GM12872 (cell line): ENCODE data around the gene LRRFIP1.
A peak's percentile ranks its signal among the peaks of the same experiment; 100 is the strongest.

Experiments
- TF ChIP-seq, protein P1 (sequence below): IDR thresholded peaks from 3 replicates; pipeline ENCODE4 v1.5.1; 2011; ENCODE audit warnings: low read depth, mild to moderate bottlenecking, low read length, moderate library complexity; ENCODE audit not compliant: insufficient read depth

The LRRFIP1 gene

DNA sequence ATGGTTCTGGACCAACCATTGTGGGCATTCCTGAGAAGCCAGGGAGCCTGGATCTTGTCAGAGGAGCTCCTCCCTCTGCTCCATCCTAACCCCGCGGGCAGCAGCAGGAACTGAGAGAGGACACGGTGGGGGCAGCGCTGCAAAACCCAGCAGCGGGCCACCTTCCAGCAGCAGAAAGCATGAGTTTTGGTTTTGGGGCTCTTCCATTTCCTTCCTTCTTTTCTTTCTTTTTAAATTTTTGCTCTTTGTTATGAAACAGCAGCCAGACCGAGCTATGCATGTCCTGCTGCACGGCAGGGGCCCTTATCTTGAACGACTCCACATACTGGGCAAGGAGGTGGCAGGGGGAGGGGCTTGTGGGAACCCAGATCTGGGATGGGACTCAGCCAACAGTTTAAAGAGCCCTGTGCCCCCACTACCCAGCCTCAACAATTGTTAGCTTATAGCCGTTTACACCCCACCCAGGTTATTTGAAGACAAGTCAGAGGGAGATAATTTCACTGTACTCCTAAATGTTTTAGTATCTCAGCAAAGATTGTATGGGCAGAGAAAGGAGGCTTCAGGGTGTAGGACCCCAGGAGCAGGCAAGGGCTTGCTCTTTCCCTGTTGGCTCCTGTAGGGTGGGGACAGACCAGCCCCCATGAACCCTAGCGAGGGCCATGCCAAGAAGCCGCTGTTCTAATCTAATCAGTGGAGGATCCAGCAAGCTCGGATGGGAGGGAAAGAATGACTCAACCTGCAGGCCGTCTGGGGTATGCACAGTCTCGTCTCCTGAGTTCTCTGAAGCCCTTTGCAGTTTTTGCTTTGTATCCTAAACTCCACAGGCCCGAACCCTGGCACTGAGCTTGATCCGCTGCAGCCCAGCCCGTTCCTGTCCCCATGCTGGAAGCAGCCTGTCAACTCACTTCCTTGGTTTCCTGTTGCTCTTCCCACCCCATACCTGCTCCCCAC is 75.3 kb downstream of the LRRFIP1 start:
- TF ChIP-seq, protein P1, sequence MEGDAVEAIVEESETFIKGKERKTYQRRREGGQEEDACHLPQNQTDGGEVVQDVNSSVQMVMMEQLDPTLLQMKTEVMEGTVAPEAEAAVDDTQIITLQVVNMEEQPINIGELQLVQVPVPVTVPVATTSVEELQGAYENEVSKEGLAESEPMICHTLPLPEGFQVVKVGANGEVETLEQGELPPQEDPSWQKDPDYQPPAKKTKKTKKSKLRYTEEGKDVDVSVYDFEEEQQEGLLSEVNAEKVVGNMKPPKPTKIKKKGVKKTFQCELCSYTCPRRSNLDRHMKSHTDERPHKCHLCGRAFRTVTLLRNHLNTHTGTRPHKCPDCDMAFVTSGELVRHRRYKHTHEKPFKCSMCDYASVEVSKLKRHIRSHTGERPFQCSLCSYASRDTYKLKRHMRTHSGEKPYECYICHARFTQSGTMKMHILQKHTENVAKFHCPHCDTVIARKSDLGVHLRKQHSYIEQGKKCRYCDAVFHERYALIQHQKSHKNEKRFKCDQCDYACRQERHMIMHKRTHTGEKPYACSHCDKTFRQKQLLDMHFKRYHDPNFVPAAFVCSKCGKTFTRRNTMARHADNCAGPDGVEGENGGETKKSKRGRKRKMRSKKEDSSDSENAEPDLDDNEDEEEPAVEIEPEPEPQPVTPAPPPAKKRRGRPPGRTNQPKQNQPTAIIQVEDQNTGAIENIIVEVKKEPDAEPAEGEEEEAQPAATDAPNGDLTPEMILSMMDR, result peak; percentile 21; the same call in 1 of the 3 replicates

DNA sequence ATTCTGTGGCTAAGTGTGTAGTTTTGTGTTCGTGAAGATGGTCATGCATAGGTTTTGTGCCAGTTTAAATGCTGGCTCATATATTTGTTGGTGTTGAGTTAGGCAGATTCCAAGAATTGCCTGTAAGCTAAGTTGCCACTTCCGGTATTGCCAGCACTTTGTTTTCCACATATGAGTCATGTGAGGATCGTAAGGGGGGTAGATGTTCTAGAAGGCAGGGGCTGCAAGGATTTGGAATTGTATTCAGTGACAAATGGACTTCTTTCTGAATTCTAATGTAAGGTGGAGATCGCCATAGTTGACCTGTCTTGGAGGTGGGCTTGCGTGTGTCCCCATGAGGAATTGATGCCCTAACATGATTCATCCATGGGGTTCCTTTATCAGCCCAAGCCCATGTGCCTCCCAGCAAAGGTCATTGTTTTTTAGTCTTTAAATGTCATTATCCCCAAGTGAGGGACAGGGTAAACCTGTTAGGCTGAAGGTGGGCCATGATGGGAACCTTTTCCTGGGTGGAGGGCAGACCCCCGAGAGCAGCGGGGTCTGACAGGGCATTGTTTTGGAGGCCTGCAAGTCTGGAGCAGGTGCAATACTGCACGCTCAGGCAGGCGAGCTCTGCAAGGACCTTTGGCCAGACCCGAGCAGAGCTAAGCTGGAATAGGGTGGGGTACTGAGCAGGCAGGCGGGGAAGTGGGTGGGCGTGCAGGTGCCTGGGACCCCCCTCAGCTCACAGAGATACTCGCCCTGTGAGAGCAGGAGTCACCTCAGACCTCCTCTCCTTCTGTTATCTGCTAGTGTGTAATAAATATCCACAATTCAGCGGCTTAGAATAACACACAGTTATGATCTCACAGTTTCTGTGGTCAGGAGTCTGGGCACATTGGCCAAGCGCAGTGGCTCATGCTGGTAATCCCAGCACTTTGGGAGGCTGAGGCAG is 77.4 kb downstream of the LRRFIP1 start:
- TF ChIP-seq, protein P1, result no peak

DNA sequence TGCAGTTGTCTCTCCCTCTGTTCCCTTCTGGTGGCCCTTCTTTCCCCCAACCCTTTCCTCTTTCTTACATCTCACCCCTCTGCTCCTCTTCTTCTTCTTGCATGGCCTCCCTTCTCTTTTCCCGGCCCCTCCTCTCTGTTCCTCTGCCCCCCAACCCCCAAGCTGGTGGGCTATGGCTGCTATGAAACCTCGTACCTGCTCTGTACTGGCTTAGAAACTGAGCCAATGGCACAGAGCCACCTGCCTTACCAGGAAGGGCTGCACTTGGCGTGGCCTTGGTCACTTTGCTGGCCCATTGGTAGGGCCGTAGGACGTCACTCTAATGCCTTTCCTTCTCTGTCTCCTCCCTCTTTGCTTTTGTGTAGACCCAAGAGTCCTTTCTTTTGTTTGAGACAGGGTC is 78.9 kb downstream of the LRRFIP1 start:
- TF ChIP-seq, protein P1, result no peak

DNA sequence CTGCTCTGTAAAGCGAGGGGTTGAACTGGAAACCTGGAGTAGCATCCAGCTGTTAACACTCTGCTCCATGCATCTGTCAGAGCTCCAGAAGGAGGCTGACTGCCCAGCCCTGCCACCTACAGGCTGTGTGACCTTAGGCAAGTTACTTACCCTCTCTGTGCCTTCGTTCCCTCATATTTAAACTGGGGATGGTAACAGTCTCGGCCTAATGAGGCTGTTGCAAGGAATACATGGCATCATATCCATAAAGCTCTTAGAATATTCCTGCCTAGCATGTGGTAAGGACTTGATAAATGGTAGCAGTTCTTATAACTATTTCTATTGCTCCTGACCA is 80.6 kb downstream of the LRRFIP1 start:
- TF ChIP-seq, protein P1, result no peak

DNA sequence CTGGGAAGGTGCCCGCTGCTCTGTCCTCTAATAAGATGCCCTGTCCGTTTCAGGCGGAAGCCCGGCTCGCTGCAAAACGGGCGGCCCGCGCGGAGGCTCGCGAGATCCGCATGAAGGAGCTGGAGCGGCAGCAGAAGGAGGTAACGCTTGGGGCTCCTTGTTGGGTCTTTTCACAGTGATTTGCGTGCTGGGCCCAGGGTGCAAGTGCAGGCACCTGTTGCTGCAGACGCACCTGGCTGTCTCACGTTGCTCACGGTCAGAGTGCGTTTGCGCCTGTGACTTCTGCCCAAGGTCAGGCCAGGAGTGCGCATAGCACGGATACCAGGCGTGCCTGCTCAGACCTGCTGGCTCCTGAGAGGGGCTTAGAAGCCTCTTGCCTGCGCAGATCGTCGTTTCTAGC is 81.1 kb downstream of the LRRFIP1 start:
- TF ChIP-seq, protein P1, result no peak

DNA sequence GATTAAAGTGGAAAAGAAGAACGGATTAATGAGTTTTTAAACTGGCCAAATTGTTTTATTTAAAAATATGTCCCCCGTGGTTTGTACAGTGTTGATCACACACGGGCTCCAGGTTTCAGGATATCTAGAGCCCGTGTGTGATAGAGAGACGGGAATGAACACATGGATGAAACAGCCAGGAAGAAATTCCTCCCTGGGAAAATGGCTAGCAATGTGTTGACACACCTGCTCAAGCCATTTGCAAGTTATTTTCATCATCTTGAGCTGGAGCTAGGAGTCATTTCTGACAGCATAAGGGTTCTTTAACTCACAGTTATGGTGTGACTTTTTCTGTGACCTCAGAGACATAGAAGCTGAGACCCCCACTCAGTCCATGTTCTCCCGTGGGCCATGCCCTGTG is 81.6 kb downstream of the LRRFIP1 start:
- TF ChIP-seq, protein P1, result no peak
